ENCODE results near the gene ATAD1.

DNA sequence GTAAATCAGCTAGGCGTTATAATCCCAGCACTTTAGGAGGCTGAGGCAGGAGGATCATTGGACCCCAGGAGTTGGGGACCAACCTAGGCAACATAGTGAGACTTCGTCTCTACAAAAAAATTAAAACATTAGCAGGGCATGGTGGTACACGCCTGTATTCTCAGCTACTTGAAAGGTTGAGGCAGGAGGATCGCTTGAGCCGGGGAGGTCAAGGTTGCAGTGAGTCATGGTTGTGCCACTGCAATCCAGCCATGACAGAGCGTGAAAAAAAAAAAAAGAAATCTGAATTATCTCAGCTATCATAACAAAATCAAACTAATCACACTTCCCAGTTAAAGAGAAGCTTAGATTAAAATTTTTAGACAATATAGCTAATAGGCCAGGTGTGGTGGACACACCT is 35.3 kb downstream of the ATAD1 start:
- TF ChIP-seq, protein P1, sequence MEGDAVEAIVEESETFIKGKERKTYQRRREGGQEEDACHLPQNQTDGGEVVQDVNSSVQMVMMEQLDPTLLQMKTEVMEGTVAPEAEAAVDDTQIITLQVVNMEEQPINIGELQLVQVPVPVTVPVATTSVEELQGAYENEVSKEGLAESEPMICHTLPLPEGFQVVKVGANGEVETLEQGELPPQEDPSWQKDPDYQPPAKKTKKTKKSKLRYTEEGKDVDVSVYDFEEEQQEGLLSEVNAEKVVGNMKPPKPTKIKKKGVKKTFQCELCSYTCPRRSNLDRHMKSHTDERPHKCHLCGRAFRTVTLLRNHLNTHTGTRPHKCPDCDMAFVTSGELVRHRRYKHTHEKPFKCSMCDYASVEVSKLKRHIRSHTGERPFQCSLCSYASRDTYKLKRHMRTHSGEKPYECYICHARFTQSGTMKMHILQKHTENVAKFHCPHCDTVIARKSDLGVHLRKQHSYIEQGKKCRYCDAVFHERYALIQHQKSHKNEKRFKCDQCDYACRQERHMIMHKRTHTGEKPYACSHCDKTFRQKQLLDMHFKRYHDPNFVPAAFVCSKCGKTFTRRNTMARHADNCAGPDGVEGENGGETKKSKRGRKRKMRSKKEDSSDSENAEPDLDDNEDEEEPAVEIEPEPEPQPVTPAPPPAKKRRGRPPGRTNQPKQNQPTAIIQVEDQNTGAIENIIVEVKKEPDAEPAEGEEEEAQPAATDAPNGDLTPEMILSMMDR (conservative IDR thresholded peaks at IDR 0.05; ENCODE audit: low read depth, low read length), result no peak
- no peak for TF ChIP-seq EZH2 (IDR thresholded peaks at IDR 0.05; ENCODE audit: borderline replicate concordance, low read depth, low read length, poor library complexity, severe bottlenecking)
